Thyroid gland (tissue), 4 donors: ENCODE results near the gene NCKAP5.

Experiments used
- CTCF ChIP-seq, 6 experiments: fragments of 200-600 bp in 3 of 6; fragments of 450-650 bp in 3 of 6; sonication (generic) in 3 of 6; IDR thresholded peaks; one replicate each; pipeline ENCODE4 v1.5.1; 2016 to 2019; ENCODE audit warnings: antibody characterized with exemption in 6 of 6, mild to moderate bottlenecking in 2 of 6, inconsistent platforms in 1 of 6, moderate library complexity in 1 of 6
- POLR2A ChIP-seq, 2 donors: fragments of 450-650 bp; IDR thresholded peaks; one replicate each; pipeline ENCODE4 v1.6.1; 2017; ENCODE audit warnings: antibody characterized with exemption in 2 of 2, mild to moderate bottlenecking in 2 of 2, moderate library complexity in 1 of 2

- TF ChIP-seq CTCF (IDR thresholded peaks at IDR 0.05): no peak
- TF ChIP-seq POLR2A (IDR thresholded peaks at IDR 0.05): no peak
Observed at GRCh38 chr2:133409581-133410285, 158.5 kb downstream of the NCKAP5 start.
